Epithelial cell of esophagus (primary cell): Measurements from ENCODE around the gene NUP210L.

ENCODE experiments used
- DNase-seq: peaks from one replicate; pipeline ENCODE4 v3.0.0; 2010; ENCODE audit warnings: low read depth
- H3K4me3 ChIP-seq: 2 replicates; pipeline ENCODE4 v1.5.1; 2011; ENCODE audit warnings: mild to moderate bottlenecking, low read length, control low read depth
- TF ChIP-seq, protein P1 (sequence below): IDR thresholded peaks from 2 replicates; pipeline ENCODE4 v1.5.1; 2011; ENCODE audit warnings: low read depth, mild to moderate bottlenecking, low read length, control low read depth, inconsistent platforms; ENCODE audit not compliant: insufficient read depth; ENCODE audit errors: missing control alignments

NUP210L gene

DNA sequence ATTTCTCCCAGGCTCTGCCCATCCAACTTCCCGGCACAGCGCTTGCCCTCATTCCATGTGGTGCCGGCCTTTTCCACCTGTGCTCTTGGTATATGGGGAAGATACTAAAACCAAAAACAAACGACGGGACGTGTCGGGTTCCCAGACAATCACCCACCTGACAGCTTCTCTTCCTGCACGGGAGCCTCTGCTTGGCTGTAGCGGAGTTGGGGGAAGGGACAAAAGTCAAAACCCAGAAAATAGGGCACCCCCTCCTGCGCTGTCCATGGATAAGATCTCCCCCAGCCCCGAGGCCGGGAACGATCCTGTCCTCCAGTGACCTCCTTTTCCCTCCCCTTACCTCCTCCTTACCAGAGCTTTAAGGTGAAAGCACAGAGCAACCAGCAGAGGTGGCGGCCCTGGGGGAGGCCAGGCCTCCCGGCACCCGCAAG is 178.0 kb downstream of the NUP210L start:
- TF ChIP-seq, protein P1, sequence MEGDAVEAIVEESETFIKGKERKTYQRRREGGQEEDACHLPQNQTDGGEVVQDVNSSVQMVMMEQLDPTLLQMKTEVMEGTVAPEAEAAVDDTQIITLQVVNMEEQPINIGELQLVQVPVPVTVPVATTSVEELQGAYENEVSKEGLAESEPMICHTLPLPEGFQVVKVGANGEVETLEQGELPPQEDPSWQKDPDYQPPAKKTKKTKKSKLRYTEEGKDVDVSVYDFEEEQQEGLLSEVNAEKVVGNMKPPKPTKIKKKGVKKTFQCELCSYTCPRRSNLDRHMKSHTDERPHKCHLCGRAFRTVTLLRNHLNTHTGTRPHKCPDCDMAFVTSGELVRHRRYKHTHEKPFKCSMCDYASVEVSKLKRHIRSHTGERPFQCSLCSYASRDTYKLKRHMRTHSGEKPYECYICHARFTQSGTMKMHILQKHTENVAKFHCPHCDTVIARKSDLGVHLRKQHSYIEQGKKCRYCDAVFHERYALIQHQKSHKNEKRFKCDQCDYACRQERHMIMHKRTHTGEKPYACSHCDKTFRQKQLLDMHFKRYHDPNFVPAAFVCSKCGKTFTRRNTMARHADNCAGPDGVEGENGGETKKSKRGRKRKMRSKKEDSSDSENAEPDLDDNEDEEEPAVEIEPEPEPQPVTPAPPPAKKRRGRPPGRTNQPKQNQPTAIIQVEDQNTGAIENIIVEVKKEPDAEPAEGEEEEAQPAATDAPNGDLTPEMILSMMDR: no peak
- H3K4me3 ChIP-seq: peak overlapping the region; percentile 96
- DNase-seq: no peak

- TF ChIP-seq, protein P1: no peak
- H3K4me3 ChIP-seq: no peak overlapping the region
- DNase-seq: no peak
These were observed 181.3 kb downstream of the NUP210L start for GRCh38 chr1:153973525-153973924.

DNA sequence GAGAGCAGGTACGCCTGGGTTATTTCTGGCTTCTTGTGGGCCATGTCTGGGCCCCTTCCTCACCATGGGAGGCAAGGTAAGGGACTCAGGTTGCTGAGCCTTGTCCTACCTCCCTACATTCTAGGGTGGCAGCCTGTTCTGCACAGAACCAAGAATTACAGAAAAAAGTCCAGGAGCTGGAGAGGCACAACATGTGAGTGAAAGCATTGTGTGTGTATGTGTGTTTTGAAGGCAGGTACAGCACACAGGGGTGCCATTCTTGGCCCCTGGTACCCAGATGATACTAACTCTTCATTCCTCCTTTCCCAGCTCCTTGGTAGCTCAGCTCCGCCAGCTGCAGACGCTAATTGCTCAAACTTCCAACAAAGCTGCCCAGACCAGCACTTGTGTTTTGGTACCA is 181.8 kb downstream of the NUP210L start:
- no peak for DNase-seq
- TF ChIP-seq, protein P1: no peak
- H3K4me3 ChIP-seq: no peak overlapping the region

GRCh38 chr1:153970346-153970745 is 184.5 kb downstream of the NUP210L start:
- no peak for DNase-seq
- H3K4me3 ChIP-seq: no peak overlapping the region
- TF ChIP-seq, protein P1: no peak

DNA sequence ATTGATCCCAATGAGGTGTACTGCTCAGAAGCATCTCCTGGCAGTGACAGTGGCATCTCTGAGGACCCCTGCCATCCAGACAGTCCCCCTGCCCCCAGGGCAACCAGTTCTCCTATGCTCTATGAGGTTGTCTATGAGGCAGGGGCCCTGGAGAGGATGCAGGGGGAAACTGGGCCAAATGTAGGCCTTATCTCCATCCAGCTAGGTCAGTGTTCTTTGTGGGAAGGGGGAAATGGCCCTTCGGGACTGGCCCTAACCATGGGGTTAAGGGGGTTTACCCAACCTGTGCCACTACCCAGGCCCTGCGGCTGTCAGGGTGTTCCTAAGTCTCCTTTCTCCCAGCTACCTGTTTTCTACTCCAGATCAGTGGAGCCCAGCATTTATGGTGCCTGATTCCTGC is 185.9 kb downstream of the NUP210L start:
- no peak for DNase-seq
- TF ChIP-seq, protein P1: no peak
- no peak overlapping the region for H3K4me3 ChIP-seq

DNA sequence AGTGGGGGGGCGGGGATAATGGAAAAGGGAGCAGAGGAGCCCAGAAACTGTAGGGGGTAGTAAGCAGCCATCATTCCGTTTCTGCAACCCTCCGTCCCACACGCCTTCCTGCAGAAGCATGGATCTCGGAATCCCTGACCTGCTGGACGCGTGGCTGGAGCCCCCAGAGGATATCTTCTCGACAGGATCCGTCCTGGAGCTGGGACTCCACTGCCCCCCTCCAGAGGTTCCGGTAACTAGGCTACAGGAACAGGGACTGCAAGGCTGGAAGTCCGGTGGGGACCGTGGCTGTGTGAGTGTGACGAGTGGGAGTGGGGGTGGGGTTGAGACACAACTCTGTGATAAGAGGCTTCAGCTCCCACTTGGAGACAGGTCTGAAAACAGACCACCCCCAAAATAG is 186.5 kb downstream of the NUP210L start:
- no peak for DNase-seq
- H3K4me3 ChIP-seq: peak overlapping the region; percentile 75
- TF ChIP-seq, protein P1: no peak

- TF ChIP-seq, protein P1: no peak
- peak overlapping the region; percentile 75 for H3K4me3 ChIP-seq
- DNase-seq: peak; percentile 38
These were observed 186.9 kb downstream of the NUP210L start for GRCh38 chr1:153968000-153968363.
